ENCODE data around the gene KAT7.

The KAT7 gene

GRCh38 chr17:49836111-49837030 is 47.9 kb downstream of the KAT7 start:
- Mint-ChIP-seq H3K27me3 (ENCODE audit: low read depth, poor library complexity) (no peaks in the 10 kb centered on the region), H3K9me3 (no peaks in the 10 kb centered on the region), H3K27ac (peak overlapping the region; percentile 4), H3K4me1 (peaks cover 18% of the 10 kb centered on the region), H3K36me3 (ENCODE audit: low read depth) (peaks cover 41% of the 10 kb centered on the region), H3K4me3 (no peak overlapping the region)
- DNase-seq = no peak
- TF ChIP-seq CTCF (IDR thresholded peaks at IDR 0.05) = no peak

GRCh38 chr17:49839455-49839854 is 51.0 kb downstream of the KAT7 start:
- H3K9me3 Mint-ChIP-seq = no peaks in the 10 kb centered on the region
- no peaks in the 10 kb centered on the region for H3K27me3 Mint-ChIP-seq (ENCODE audit: low read depth, poor library complexity)
- no peak for TF ChIP-seq CTCF (IDR thresholded peaks at IDR 0.05)
- peaks cover 28% of the 10 kb centered on the region for H3K36me3 Mint-ChIP-seq (ENCODE audit: low read depth)
- H3K27ac Mint-ChIP-seq = no peak overlapping the region
- H3K4me1 Mint-ChIP-seq = peaks cover 11% of the 10 kb centered on the region
- no peak for DNase-seq
- no peak overlapping the region for H3K4me3 Mint-ChIP-seq

DNA sequence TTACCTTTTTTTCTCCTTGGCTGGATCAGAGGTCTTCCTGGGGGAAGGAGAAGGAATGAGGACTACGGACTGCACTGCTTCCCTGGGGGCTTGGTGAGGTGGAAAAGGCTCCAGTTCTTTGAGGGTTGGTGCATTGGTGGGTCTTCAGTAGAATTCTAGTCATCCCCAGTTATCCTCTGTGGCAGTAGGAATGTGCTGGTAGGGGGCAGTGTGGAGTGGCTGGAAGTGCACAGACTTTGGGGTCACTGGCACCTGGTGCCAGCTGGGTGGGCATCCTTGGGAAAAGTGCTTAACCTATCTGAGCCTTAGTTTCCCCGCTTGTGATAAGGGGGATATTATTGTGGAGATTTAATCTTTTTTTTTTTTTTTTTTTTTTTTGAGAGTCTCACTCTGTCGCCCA is 53.1 kb downstream of the KAT7 start:
- peaks cover 20% of the 10 kb centered on the region for H3K4me1 Mint-ChIP-seq
- H3K4me3 Mint-ChIP-seq = no peak overlapping the region
- H3K36me3 Mint-ChIP-seq (ENCODE audit: low read depth) = peaks cover 12% of the 10 kb centered on the region
- H3K27me3 Mint-ChIP-seq (ENCODE audit: low read depth, poor library complexity) = peaks cover 4% of the 10 kb centered on the region
- no peak for TF ChIP-seq CTCF (IDR thresholded peaks at IDR 0.05)
- H3K9me3 Mint-ChIP-seq = no peaks in the 10 kb centered on the region
- H3K27ac Mint-ChIP-seq = no peak overlapping the region
- no peak for DNase-seq

GRCh38 chr17:49842371-49842770 is 53.9 kb downstream of the KAT7 start:
- Mint-ChIP-seq H3K4me1 (peaks cover 20% of the 10 kb centered on the region), H3K9me3 (no peaks in the 10 kb centered on the region), H3K27me3 (ENCODE audit: low read depth, poor library complexity) (peaks cover 6% of the 10 kb centered on the region), H3K36me3 (ENCODE audit: low read depth) (peaks cover 14% of the 10 kb centered on the region), H3K27ac (no peak overlapping the region), H3K4me3 (no peak overlapping the region)
- no peak for TF ChIP-seq CTCF (IDR thresholded peaks at IDR 0.05)
- DNase-seq = no peak

DNA sequence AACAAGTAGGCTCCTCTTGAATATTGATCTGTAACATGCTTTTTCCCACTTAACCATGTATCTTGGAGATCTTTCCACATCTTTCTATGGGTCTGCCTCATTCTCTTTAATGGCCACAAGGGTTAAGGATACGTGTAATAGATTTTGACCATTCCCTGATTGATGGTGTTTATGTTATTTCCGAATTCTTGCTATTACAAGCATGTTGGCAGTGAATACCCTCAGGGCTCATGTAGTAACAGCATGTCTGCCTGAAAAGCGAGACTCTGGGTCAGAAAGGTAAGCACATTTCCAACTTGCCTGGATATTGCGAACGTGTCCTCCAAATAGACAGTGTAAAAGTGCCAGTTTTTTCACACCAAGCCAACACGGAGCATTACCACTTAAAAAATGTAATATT is 54.4 kb downstream of the KAT7 start:
- no peak for TF ChIP-seq CTCF (IDR thresholded peaks at IDR 0.05)
- Mint-ChIP-seq H3K9me3 (no peaks in the 10 kb centered on the region), H3K36me3 (ENCODE audit: low read depth) (peaks cover 15% of the 10 kb centered on the region), H3K4me3 (no peak overlapping the region), H3K27ac (no peak overlapping the region), H3K27me3 (ENCODE audit: low read depth, poor library complexity) (peaks cover 10% of the 10 kb centered on the region), H3K4me1 (peaks cover 20% of the 10 kb centered on the region)
- no peak for DNase-seq
